ENCODE results near the gene MFRP. TPM values are rescaled to one million over a fixed set of nuclear protein-coding genes. Genes with fewer than 3 reads are reported as not detected.
A peak's percentile ranks its signal among the peaks of the same experiment; 100 is the strongest.

MFRP gene
- total and polyA plus RNA-seq, 10 of the 15 experiments (the other 5 are each of a cell fraction or from before 2014, with no cell fraction given), result not detected

GRCh38 chr11:119381181-119381988, 34.9 kb upstream of the MFRP start, which contains the start of gene USP2 (continued):
- no peak for TF ChIP-seq JUNB (IDR thresholded peaks at IDR 0.05)
- peak; percentile 77; the same call in 1 of the 2 replicates for TF ChIP-seq RB1 (IDR thresholded peaks at IDR 0.05; ENCODE audit: borderline replicate concordance)
- no peak for TF ChIP-seq NR2F1 (conservative IDR thresholded peaks at IDR 0.05)
- TF ChIP-seq POU2F2 (IDR thresholded peaks at IDR 0.05; ENCODE audit: borderline replicate concordance, low read depth, low read length), result no peak
- TF ChIP-seq ZNF24 (IDR thresholded peaks at IDR 0.05), result no peak
- TF ChIP-seq PBX3 (IDR thresholded peaks at IDR 0.05; ENCODE audit: insufficient replicate concordance, low read depth, low read length), result no peak
- TF ChIP-seq ZZZ3 (IDR thresholded peaks at IDR 0.05; ENCODE audit: control insufficient read depth, insufficient read length, low read depth), result no peak
- TF ChIP-seq IRF4 (IDR thresholded peaks at IDR 0.05; ENCODE audit: low read depth, low read length), result 0 out of 2 replicates have a peak, but pooled peaks have one; percentile 19
- TF ChIP-seq CEBPZ (IDR thresholded peaks at IDR 0.05; ENCODE audit: low read depth, low read length), result no peak
- TF ChIP-seq CTCF (IDR thresholded peaks at IDR 0.05 in 2 of 3, conservative IDR thresholded peaks at IDR 0.05 in 1 of 3; ENCODE audit: control insufficient read depth in 2 of 3, extremely low read depth in 1 of 3, insufficient read depth in 1 of 3, low read depth in 3 of 3, low read length in 3 of 3), result peak; percentile 83 to 88 (median 87)
- no peak for TF ChIP-seq CBX5 (IDR thresholded peaks at IDR 0.05; ENCODE audit: low read depth)
- no peak for TF ChIP-seq SIX5 (IDR thresholded peaks at IDR 0.05; ENCODE audit: low read depth, low read length, severe bottlenecking)
- TF ChIP-seq SMARCA5 (IDR thresholded peaks at IDR 0.05), result peak; percentile 32; the same call in 1 of the 2 replicates
- no peak for TF ChIP-seq ATF3 (IDR thresholded peaks at IDR 0.05; ENCODE audit: borderline replicate concordance, extremely low read depth, low read depth, low read length)
- TF ChIP-seq KLF5 (IDR thresholded peaks at IDR 0.05; ENCODE audit: partially characterized antibody), result no peak
- peak; percentile 20; the same call in 1 of the 2 replicates for TF ChIP-seq USF2 (IDR thresholded peaks at IDR 0.05; ENCODE audit: borderline replicate concordance, low read depth, low read length)
- TF ChIP-seq CHD1 (IDR thresholded peaks at IDR 0.05; ENCODE audit: low read depth, low read length), result no peak
- TF ChIP-seq FOXK2 (IDR thresholded peaks at IDR 0.05), result peak; percentile 60
- TF ChIP-seq RFX5 (IDR thresholded peaks at IDR 0.05; ENCODE audit: low read depth, low read length), result peak; percentile 84
- no peak for TF ChIP-seq LARP7 (IDR thresholded peaks at IDR 0.05)
- TF ChIP-seq FOS (IDR thresholded peaks at IDR 0.05; ENCODE audit: borderline replicate concordance, extremely low read depth, insufficient read length), result no peak
- TF ChIP-seq HDAC6 (IDR thresholded peaks at IDR 0.05; ENCODE audit: unreplicated experiment), result no peak
- TF ChIP-seq ESRRA (IDR thresholded peaks at IDR 0.05; ENCODE audit: low read length), result no peak
